ENCODE data around the gene CBX2. TPM values are rescaled to one million over a fixed set of nuclear protein-coding genes. Genes with fewer than 3 reads are reported as not detected.

Gene CBX2
- polyA plus RNA-seq, 2 donors, result 2.1 to 3.3 TPM

DNA sequence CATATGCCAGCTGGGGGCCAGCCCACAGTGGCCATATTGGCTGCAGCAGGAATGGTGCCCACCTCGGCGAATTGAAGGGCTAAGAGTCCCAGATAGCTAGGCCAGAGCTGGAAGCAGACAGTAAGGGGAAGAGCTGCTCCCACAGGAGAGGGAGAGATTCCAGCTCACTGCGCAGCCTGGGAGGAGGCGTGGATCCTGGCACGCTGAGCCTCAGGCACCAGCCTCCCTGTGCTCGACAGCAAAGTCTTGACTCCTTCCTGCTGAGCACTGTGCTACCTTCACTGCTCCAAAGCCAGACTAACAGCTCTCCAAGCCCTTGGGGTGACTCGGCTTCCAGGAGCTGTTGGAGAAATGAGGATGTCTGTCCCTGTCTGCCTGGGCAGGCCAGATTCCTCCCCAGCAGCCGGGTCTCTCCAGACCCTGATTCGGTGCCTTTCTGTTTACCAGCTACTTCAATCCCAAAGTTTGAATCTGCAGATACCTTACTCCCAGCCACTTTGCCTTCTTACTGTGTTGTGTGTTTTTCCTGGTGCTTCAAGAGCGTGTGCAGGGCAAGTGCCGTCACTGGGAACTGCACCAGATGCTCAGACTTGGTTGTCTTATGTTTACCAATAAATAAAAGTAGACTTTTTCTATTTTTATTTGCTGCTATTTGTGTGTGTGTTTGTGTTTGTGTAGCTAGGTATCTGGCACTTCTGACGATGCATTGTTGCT lies 9.1 kb downstream of the CBX2 start:
- 80 to 84% methylated on average over 12 of the region's 12 CpGs for WGBS, 2 donors
- Histone ChIP-seq H3K27me3 (ENCODE audit: control insufficient read depth in 1 of 2, insufficient read depth in 2 of 2, low read length in 2 of 2) (peaks cover 0 to 26% of the 10 kb centered on the region in 2 donors), H3K27ac (ENCODE audit: low read depth in 2 of 2, low read length in 1 of 2) (no peak overlapping the region), H3K4me1 (ENCODE audit: control insufficient read depth in 2 of 2, insufficient read depth in 2 of 2, low read length in 1 of 2) (peaks cover 0 to 14% of the 10 kb centered on the region in 2 donors), H3K4me3 (ENCODE audit: low read depth in 1 of 2, low read length in 2 of 2) (no peak overlapping the region), H3K9me3 (ENCODE audit: control insufficient read depth in 2 of 2, insufficient read depth in 1 of 2, low read depth in 1 of 2, low read length in 1 of 2) (peaks cover 0 to 2% of the 10 kb centered on the region in 2 donors), H3K36me3 (ENCODE audit: control insufficient read depth in 2 of 2, insufficient read depth in 2 of 2, low read length in 1 of 2) (peaks cover 0 to 3% of the 10 kb centered on the region in 2 donors)

GRCh38 chr17:79788455-79788854 lies 10.5 kb downstream of the CBX2 start:
- Histone ChIP-seq H3K9me3 (ENCODE audit: control insufficient read depth in 2 of 2, insufficient read depth in 1 of 2, low read depth in 1 of 2, low read length in 1 of 2) (peaks cover 0 to 4% of the 10 kb centered on the region in 2 donors), H3K36me3 (ENCODE audit: control insufficient read depth in 2 of 2, insufficient read depth in 2 of 2, low read length in 1 of 2) (peaks cover 0 to 3% of the 10 kb centered on the region in 2 donors), H3K27me3 (ENCODE audit: control insufficient read depth in 1 of 2, insufficient read depth in 2 of 2, low read length in 2 of 2) (peaks cover 0 to 30% of the 10 kb centered on the region in 2 donors), H3K27ac (ENCODE audit: low read depth in 2 of 2, low read length in 1 of 2) (no peak overlapping the region), H3K4me1 (ENCODE audit: control insufficient read depth in 2 of 2, insufficient read depth in 2 of 2, low read length in 1 of 2) (peaks cover 0 to 19% of the 10 kb centered on the region in 2 donors), H3K4me3 (ENCODE audit: low read depth in 1 of 2, low read length in 2 of 2) (no peak overlapping the region)
- WGBS, 2 donors, result 65 to 67% methylated on average over 5 of the region's 5 CpGs

DNA sequence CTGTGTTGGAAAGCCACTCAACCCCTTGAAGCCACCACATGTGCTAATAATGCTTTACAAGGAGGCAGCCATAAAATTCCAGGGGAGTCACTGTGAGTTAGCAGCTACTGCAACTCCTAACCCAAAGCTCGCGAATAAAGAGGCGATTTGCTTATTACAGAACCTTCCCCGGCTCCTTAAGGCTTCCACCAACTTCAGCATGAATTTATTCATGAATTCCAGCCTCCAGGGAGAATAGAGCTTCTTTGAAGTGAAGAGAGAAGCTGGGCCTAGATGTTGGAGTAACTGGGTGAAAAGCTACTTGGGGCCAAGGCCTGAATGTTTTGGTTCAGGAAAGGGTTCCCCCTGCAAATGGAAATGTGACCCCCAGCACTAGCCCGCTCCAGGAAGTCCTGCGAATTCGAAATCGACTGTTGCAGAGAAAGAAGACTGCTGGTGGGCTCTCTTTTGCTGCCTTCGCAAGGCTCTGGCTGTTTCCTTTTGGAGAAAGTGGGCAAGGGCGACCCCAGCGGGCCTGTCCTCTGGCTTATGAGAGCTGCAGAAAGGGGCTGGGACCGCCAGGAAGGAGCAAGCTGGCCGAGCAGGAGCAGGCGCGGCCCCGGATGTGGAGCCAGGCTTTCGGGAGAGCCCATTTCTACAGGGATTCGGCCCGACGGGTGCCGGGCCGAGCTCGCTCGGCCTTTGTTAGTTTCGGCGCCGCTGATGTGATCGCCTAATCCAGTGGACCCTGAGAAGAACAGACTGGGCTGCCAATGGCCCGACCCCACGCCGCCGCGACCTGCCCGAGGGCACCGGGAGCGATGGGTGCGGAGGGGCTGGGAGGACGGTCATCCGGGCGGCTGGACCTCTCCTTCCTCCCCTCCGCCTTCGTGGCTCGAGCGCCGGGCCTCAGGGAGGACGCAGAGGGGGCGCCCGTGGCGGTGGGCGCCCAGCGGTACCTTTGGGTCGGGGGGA lies 11.3 kb downstream of the CBX2 start:
- Histone ChIP-seq H3K27me3 (ENCODE audit: control insufficient read depth in 1 of 2, insufficient read depth in 2 of 2, low read length in 2 of 2) (peaks cover 0 to 30% of the 10 kb centered on the region in 2 donors), H3K9me3 (ENCODE audit: control insufficient read depth in 2 of 2, insufficient read depth in 1 of 2, low read depth in 1 of 2, low read length in 1 of 2) (peaks cover 0 to 4% of the 10 kb centered on the region in 2 donors), H3K4me1 (ENCODE audit: control insufficient read depth in 2 of 2, insufficient read depth in 2 of 2, low read length in 1 of 2) (peaks cover 0 to 19% of the 10 kb centered on the region in 2 donors), H3K36me3 (ENCODE audit: control insufficient read depth in 2 of 2, insufficient read depth in 2 of 2, low read length in 1 of 2) (peaks cover 0 to 3% of the 10 kb centered on the region in 2 donors), H3K4me3 (ENCODE audit: low read depth in 1 of 2, low read length in 2 of 2) (no peak overlapping the region), H3K27ac (ENCODE audit: low read depth in 2 of 2, low read length in 1 of 2) (no peak overlapping the region)
- 33% methylated on average over 43 to 52 of the region's 52 CpGs for WGBS, 2 donors

- H3K4me3 ChIP-seq (ENCODE audit: low read depth in 1 of 2, low read length in 2 of 2), result peak overlapping the region; percentile 13 to 29
- peaks cover 0 to 4% of the 10 kb centered on the region in 2 donors for H3K9me3 ChIP-seq (ENCODE audit: control insufficient read depth in 2 of 2, insufficient read depth in 1 of 2, low read depth in 1 of 2, low read length in 1 of 2)
- peaks cover 0 to under 1% of the 10 kb centered on the region in 2 donors for H3K36me3 ChIP-seq (ENCODE audit: control insufficient read depth in 2 of 2, insufficient read depth in 2 of 2, low read length in 1 of 2)
- H3K27me3 ChIP-seq (ENCODE audit: control insufficient read depth in 1 of 2, insufficient read depth in 2 of 2, low read length in 2 of 2), result peaks cover 0 to 30% of the 10 kb centered on the region in 2 donors
- 7% methylated on average over 73 to 74 of the region's 74 CpGs for WGBS, 2 donors
- H3K27ac ChIP-seq (ENCODE audit: low read depth in 2 of 2, low read length in 1 of 2), result no peak overlapping the region
- H3K4me1 ChIP-seq (ENCODE audit: control insufficient read depth in 2 of 2, insufficient read depth in 2 of 2, low read length in 1 of 2), result peaks cover 0 to 21% of the 10 kb centered on the region in 2 donors
Measured at GRCh38 chr17:79789943-79790804, 12.2 kb downstream of the CBX2 start.

- Histone ChIP-seq H3K36me3 (ENCODE audit: control insufficient read depth in 2 of 2, insufficient read depth in 2 of 2, low read length in 1 of 2) (peaks cover 0 to 3% of the 10 kb centered on the region in 2 donors), H3K27ac (ENCODE audit: low read depth in 2 of 2, low read length in 1 of 2) (no peak overlapping the region), H3K4me1 (ENCODE audit: control insufficient read depth in 2 of 2, insufficient read depth in 2 of 2, low read length in 1 of 2) (peaks cover 0 to 21% of the 10 kb centered on the region in 2 donors), H3K4me3 (ENCODE audit: low read depth in 1 of 2, low read length in 2 of 2) (no peak overlapping the region), H3K9me3 (ENCODE audit: control insufficient read depth in 2 of 2, insufficient read depth in 1 of 2, low read depth in 1 of 2, low read length in 1 of 2) (peaks cover 0 to 4% of the 10 kb centered on the region in 2 donors), H3K27me3 (ENCODE audit: control insufficient read depth in 1 of 2, insufficient read depth in 2 of 2, low read length in 2 of 2) (peaks cover 0 to 30% of the 10 kb centered on the region in 2 donors)
- 7 to 9% methylated on average over 59 to 68 of the region's 68 CpGs for WGBS, 2 donors
Measured at GRCh38 chr17:79790805-79791734, 13.1 kb downstream of the CBX2 start.

GRCh38 chr17:79791735-79792161 lies 13.8 kb downstream of the CBX2 start:
- Histone ChIP-seq H3K27ac (ENCODE audit: low read depth in 2 of 2, low read length in 1 of 2) (no peak overlapping the region), H3K4me3 (ENCODE audit: low read depth in 1 of 2, low read length in 2 of 2) (no peak overlapping the region), H3K36me3 (ENCODE audit: control insufficient read depth in 2 of 2, insufficient read depth in 2 of 2, low read length in 1 of 2) (peaks cover 0 to 3% of the 10 kb centered on the region in 2 donors), H3K4me1 (ENCODE audit: control insufficient read depth in 2 of 2, insufficient read depth in 2 of 2, low read length in 1 of 2) (peaks cover 0 to 21% of the 10 kb centered on the region in 2 donors), H3K27me3 (ENCODE audit: control insufficient read depth in 1 of 2, insufficient read depth in 2 of 2, low read length in 2 of 2) (peaks cover 0 to 30% of the 10 kb centered on the region in 2 donors), H3K9me3 (ENCODE audit: control insufficient read depth in 2 of 2, insufficient read depth in 1 of 2, low read depth in 1 of 2, low read length in 1 of 2) (peaks cover 0 to 4% of the 10 kb centered on the region in 2 donors)
- 5 to 12% methylated on average over 26 of the region's 26 CpGs for WGBS, 2 donors

DNA sequence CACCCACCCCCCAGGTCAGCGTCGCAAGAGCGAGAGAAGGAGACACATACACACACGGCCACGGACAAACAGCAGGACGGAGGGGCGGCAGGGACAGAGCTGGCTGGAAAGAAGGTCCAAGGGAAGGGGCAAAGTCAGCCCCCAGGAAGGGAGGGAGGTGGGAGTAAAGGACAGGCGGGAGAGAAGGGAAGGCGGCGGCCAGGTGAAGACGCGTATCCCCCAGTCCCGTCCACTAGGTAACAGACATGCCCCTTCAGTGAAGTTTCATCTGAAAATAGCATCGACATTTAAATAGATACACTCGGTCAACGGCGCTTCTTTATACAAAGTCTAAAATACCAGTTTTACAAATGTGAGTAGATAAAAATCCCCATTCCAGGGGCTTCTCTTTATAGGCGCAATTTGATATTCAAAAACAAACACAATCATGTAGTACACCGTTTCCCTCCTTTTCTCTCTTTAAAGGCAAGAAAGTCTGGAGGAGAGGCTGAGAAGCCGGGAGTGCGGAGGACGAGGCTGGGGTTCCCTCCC lies 14.5 kb downstream of the CBX2 start:
- H3K27ac ChIP-seq (ENCODE audit: low read depth in 2 of 2, low read length in 1 of 2), result no peak overlapping the region
- H3K27me3 ChIP-seq (ENCODE audit: control insufficient read depth in 1 of 2, insufficient read depth in 2 of 2, low read length in 2 of 2), result peaks cover 0 to 30% of the 10 kb centered on the region in 2 donors
- peaks cover 0 to 4% of the 10 kb centered on the region in 2 donors for H3K9me3 ChIP-seq (ENCODE audit: control insufficient read depth in 2 of 2, insufficient read depth in 1 of 2, low read depth in 1 of 2, low read length in 1 of 2)
- H3K4me1 ChIP-seq (ENCODE audit: control insufficient read depth in 2 of 2, insufficient read depth in 2 of 2, low read length in 1 of 2), result peaks cover 0 to 21% of the 10 kb centered on the region in 2 donors
- peaks cover 0 to 3% of the 10 kb centered on the region in 2 donors for H3K36me3 ChIP-seq (ENCODE audit: control insufficient read depth in 2 of 2, insufficient read depth in 2 of 2, low read length in 1 of 2)
- H3K4me3 ChIP-seq (ENCODE audit: low read depth in 1 of 2, low read length in 2 of 2), result no peak overlapping the region
- 15 to 29% methylated on average over 22 of the region's 22 CpGs for WGBS, 2 donors
